D721Med (cell line): Measurements from ENCODE around the gene TF.

Experiments used
- DNase-seq: peaks from one replicate; pipeline ENCODE4 v3.0.0; 2011; ENCODE audit warnings: low spot score; ENCODE audit not compliant: insufficient read length
- FAIRE-seq: peaks from 2 replicates; lab custom pipeline; 2011; peaks lifted over from hg19 to GRCh38; lab: Jason Lieb, UNC
- TF ChIP-seq, protein P1 (sequence below): IDR thresholded peaks from 2 replicates; pipeline ENCODE4 v1.5.1; 2012; ENCODE audit warnings: mild to moderate bottlenecking, control low read depth; ENCODE audit not compliant: insufficient read depth; ENCODE audit errors: missing control alignments

Gene TF

DNA sequence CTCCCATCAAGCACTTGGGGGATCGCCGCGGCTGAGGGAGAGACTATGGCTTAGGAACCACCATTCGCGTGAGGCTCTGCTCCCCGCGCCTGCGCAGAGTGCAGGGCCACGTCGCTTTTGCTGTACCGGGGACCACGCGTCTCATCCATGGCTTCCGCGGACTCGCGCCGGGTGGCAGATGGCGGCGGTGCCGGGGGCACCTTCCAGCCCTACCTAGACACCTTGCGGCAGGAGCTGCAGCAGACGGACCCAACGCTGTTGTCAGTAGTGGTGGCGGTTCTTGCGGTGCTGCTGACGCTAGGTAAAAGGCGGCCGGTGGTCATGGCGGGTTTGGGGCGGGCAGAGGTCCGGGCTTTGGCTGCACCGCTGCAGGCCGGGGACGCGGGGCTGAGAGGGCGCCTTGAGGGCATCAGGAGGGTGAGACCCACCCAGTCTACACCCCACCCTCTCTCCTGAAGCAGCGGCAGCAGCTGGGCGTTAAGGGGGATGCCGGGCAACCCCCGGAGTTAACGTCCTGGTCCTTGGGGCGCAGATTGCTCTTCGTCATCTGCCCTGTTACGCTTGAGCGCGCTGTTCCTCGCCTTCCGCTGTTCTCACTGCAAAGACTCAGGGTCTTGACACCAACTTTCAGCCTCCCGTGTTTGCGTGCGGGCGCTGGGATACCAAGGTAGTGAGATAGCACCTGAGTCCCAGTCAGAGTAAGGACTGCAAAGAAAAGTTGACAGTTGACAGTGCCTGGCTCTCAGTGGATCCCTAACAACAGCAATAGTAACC lies 59.7 kb downstream of the TF start, which contains the start of gene SRPRB:
Gene SRPRB (plus strand): TSS at position 114 of the 774 bp plus-strand sequence. CDS start 34 bp downstream, at position 148.
- TF ChIP-seq, protein P1, sequence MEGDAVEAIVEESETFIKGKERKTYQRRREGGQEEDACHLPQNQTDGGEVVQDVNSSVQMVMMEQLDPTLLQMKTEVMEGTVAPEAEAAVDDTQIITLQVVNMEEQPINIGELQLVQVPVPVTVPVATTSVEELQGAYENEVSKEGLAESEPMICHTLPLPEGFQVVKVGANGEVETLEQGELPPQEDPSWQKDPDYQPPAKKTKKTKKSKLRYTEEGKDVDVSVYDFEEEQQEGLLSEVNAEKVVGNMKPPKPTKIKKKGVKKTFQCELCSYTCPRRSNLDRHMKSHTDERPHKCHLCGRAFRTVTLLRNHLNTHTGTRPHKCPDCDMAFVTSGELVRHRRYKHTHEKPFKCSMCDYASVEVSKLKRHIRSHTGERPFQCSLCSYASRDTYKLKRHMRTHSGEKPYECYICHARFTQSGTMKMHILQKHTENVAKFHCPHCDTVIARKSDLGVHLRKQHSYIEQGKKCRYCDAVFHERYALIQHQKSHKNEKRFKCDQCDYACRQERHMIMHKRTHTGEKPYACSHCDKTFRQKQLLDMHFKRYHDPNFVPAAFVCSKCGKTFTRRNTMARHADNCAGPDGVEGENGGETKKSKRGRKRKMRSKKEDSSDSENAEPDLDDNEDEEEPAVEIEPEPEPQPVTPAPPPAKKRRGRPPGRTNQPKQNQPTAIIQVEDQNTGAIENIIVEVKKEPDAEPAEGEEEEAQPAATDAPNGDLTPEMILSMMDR, result no peak
- peak; percentile 38 for FAIRE-seq
- DNase-seq, result peak; percentile 93

DNA sequence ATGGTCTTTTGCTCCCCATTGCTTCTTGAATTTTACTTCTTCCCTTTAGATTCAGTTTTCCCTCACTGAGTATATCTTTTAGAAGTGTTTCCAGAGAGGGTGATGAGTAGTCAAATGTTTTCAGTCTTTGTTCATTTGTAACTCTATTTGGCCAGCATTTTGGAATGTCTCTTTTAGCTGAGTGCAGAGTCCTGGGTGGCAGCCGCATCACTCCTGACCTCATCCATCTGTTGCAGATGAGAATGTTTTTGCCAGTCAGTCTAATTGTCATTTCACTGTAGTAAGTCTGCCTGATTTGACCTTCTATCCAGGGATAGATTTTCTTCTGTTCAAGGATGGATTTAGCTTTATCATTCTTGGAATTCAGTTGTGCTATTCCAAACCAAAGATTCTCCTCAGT lies 66.7 kb downstream of the TF start:
- no peak for FAIRE-seq
- DNase-seq, result no peak
- TF ChIP-seq, protein P1, result no peak

DNA sequence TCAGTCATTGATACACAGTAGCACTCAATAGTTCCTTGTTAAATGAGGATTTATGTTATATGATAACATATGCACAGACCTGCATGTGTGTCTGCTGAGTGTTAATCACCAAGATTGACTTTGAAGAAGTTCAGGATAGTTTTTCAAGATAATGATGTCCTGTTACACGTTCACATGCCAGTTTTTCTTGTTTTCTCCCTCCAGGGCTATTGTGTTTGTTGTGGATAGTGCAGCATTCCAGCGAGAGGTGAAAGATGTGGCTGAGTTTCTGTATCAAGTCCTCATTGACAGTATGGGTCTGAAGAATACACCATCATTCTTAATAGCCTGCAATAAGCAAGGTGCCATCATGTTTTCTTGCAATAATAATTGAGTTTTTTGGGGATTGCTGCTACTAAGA lies 69.2 kb downstream of the TF start:
- TF ChIP-seq, protein P1, result no peak
- no peak for FAIRE-seq

DNA sequence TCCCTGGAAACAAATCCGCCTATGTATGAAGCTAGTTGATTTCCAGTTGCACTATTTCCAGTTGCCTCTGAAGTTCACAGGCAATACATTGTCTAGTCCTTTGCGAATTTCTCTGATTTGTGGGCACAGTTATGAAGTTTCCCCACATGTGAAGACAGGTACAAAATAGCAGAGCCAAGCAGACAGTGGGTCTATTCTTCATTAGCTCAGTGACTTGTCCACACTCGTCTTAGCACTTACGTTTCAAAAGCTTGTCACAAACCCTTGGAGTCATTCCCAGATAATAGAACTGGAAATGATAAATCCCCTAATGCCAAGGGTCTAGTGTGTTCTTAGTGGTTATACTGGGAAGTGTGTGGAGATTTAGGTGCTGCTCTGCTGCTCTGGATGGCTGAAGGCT lies 73.9 kb downstream of the TF start:
- FAIRE-seq, result no peak
- DNase-seq, result no peak
- TF ChIP-seq, protein P1, result no peak

More for the DNA sequence above, 69.2 kb downstream of the TF start:
- no peak for DNase-seq

DNA sequence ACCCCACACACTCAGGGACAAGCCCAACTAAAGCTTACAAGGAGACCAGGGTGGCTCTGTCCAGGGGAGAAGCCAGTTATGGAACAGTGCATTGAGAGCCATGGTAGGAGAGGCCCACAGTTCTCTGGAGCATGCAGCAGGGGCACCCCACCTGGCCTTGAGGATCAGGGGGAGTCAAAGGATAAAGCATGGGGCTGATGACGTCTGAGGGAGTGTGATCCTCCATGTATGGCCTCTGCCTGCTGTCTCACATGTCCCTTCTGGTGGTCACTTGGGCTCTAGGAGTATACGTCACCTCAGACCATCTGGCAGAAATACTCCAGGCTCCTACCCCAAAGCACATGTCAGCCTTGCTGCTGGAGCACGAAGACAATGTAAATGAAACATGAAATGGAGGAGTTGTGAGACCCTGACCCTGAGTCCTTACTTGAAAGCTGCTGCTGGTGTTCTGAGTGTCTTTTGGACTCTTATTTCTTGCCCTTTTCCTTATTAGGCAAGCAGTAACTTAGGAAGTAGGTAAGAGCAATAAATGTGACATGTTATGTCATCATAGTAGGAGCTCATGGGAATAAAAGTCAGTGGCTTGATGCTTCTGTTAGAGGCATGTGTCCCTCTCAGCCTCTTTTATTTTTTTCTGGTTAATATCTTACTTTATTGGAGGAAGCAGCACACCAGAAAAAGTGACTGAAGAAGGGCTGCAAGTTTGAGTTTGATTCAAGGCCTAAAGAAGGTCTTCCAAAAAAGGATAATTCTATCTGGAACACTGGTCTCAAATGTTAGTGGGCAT lies 74.9 kb downstream of the TF start:
- FAIRE-seq (no peak), DNase-seq (no peak)
- TF ChIP-seq, protein P1, result no peak

DNA sequence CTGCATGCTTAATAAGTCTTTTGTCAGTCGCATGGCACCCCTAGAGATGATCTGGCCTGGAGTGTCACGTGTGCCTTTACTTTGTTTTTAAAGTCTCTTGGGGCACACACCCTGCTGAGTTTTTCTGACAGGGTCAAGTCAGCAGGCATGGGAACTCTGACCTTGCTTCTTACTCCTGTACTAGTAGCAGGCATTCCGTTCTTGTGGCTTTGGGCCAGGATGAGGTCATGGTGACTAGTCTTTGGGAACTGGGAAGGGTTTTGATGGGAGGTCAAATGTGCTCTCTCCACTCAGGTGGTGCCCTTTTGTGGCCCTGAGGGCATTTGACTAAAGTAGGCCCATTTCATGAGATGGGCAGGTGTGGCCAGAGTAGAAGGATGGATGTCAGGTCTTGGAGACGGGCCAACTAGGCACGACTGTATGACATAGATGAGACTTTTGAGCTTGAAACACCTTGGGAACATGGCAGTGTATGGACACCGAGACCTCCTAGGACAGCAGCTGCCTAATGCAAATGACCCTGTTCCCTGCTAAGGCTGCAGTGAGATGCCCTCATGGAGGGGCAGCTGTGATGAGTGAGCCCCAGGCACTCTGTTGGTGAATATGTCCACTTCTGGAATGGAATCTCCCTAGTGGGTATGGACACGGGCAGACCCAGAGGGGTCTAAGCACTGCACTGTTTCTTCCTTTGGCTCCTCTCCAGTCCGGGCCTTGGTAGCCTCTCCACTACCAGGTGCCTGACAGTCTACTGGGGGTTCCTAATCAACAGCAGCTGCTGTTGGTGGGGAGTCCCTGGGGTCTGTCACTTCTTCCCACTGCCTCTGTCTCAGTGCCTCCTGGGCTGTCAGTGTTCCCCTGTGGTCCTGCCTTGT lies 75.8 kb downstream of the TF start:
- DNase-seq, result no peak
- FAIRE-seq, result no peak
- TF ChIP-seq, protein P1, result no peak
